ENCODE data around the gene RGS7.
"Not testable (repeated sequence)": the region's sequence is repeated elsewhere in the genome, so short reads cannot be mapped to it uniquely, and the experiment has no call there.

RGS7 gene

GRCh38 chr1:240772131-240772530 lies 584.9 kb downstream of the RGS7 start:
- no peak for TF ChIP-seq CTCF (conservative IDR thresholded peaks at IDR 0.05; ENCODE audit: control insufficient read depth, insufficient read depth, low read depth, low read length)
- DNase-seq (ENCODE audit: low read depth), result no peak
- no peak overlapping the region for H3K4me3 ChIP-seq (ENCODE audit: control insufficient read depth, low read depth, low read length)

GRCh38 chr1:240771450-240771849 lies 585.6 kb downstream of the RGS7 start:
- no peak for DNase-seq (ENCODE audit: low read depth)
- TF ChIP-seq CTCF (conservative IDR thresholded peaks at IDR 0.05; ENCODE audit: control insufficient read depth, insufficient read depth, low read depth, low read length), result no peak
- no peak overlapping the region for H3K4me3 ChIP-seq (ENCODE audit: control insufficient read depth, low read depth, low read length)

- no peak for TF ChIP-seq CTCF (conservative IDR thresholded peaks at IDR 0.05; ENCODE audit: control insufficient read depth, insufficient read depth, low read depth, low read length)
- no peak for DNase-seq (ENCODE audit: low read depth)
- H3K4me3 ChIP-seq (ENCODE audit: control insufficient read depth, low read depth, low read length), result no peak overlapping the region
These were observed 588.0 kb downstream of the RGS7 start for GRCh38 chr1:240768979-240769378.

- no peak for TF ChIP-seq CTCF (conservative IDR thresholded peaks at IDR 0.05; ENCODE audit: control insufficient read depth, insufficient read depth, low read depth, low read length)
- H3K4me3 ChIP-seq (ENCODE audit: control insufficient read depth, low read depth, low read length), result no peak overlapping the region
- no peak for DNase-seq (ENCODE audit: low read depth)
These were observed 590.2 kb downstream of the RGS7 start for GRCh38 chr1:240766831-240767230.

GRCh38 chr1:240765732-240766363 lies 591.2 kb downstream of the RGS7 start:
- peak; percentile 2 for DNase-seq (ENCODE audit: low read depth)
- H3K4me3 ChIP-seq (ENCODE audit: control insufficient read depth, low read depth, low read length), result no peak overlapping the region
- TF ChIP-seq CTCF (conservative IDR thresholded peaks at IDR 0.05; ENCODE audit: control insufficient read depth, insufficient read depth, low read depth, low read length), result no peak

GRCh38 chr1:240763771-240764170 lies 593.2 kb downstream of the RGS7 start:
- H3K4me3 ChIP-seq (ENCODE audit: control insufficient read depth, low read depth, low read length), result no peak overlapping the region
- no peak for DNase-seq (ENCODE audit: low read depth)
- no peak for TF ChIP-seq CTCF (conservative IDR thresholded peaks at IDR 0.05; ENCODE audit: control insufficient read depth, insufficient read depth, low read depth, low read length)

GRCh38 chr1:240763095-240763494 lies 593.9 kb downstream of the RGS7 start:
- DNase-seq (ENCODE audit: low read depth); H3K4me3 ChIP-seq (ENCODE audit: control insufficient read depth, low read depth, low read length): not testable (repeated sequence)

GRCh38 chr1:240762471-240762987 lies 594.5 kb downstream of the RGS7 start:
- not testable (repeated sequence) for DNase-seq (ENCODE audit: low read depth); H3K4me3 ChIP-seq (ENCODE audit: control insufficient read depth, low read depth, low read length)

GRCh38 chr1:240758777-240759176 lies 598.2 kb downstream of the RGS7 start:
- not testable (repeated sequence) for DNase-seq (ENCODE audit: low read depth); H3K4me3 ChIP-seq (ENCODE audit: control insufficient read depth, low read depth, low read length)
